Fibroblast of peridontal ligament (primary cell): Measurements from ENCODE around the gene CHAT.

ENCODE experiments used
- DNase-seq: peaks from one replicate; pipeline ENCODE4 v3.0.0-alpha.2; 2010; ENCODE audit errors: extremely low read depth

Gene CHAT

DNA sequence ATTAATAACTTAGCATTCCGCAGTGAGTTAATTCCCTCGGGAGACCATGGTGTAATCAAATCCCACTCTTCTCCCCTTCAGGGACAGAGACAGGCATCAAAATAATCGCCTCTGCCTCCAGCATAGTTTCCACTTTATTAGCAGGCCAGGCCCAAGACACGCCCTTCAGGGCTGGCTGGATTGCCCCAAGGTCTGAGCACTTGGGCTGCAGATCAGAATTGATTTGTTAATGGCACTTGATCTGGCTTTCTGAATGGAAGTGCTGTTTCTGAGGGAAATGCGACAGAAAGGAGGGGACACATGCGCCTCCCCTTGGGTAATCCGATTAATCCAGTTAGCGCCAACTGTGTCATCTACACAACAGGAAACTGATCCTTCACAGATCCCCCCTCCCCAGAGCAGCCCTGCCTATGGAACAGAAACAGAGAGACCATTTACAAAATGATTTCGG lies 15.6 kb downstream of the CHAT start:
- DNase-seq, result no peak

DNA sequence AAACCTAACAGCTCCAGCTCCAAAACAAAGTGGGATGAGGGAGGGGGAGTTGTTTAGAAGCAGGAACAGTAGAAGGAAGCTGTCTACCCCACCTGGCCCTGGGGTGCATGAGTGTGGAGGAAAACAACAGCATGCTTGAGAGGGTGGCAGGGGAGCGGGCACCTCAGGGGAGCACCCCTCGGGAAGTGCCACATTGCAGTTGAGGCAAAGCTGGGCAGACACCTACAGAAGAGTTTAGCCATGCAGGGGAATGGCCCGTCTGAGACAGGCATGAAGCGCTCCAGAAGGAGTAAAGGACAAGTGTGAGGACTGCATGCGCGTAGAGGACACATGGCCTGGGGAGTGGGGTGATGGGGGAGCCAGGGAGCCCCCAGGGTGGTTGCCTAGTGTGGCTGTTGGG lies 18.1 kb downstream of the CHAT start:
- no peak for DNase-seq

DNA sequence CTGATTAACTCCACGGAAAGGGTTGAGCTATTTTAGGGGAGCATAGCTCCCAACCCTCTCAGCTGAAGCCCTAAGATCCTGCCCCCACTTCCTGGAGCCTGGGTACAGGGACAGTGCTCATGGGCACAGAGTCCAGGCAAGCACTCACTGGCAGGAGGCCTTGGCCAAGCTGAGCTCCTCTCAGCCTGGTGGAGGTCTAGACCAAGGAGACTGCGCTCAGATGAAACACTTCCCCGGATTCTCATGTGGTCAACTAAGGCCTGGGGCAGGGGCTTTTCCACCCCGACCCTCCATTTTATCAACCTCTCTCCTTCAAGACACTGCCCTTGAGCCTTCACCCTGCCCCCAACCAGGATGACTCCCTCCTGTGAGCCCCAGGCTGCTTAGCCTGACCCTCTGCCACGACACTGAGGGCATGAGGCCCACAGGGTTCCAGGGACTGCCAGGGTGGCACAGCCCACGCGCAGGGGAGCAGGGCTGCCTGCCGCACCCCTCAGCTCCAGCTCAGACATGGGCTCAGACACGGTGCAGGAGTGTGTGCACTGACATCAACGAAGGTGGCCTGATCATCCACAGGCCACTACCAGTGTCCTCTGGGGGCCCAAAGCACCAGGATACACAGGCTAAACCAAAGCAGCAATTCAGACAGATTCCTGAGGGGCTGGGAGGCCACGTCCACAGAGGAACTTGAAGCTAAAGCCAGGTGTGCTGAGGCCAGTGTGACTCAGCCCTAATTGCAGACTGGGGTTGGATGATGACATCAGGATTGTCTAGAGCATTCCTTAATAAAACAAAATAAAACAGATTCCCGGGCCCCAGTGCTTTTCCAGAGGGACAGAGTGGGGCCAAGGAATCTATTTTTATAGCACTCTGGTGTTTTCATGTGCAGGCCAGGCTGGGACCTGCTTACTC lies 18.8 kb downstream of the CHAT start:
- no peak for DNase-seq

DNA sequence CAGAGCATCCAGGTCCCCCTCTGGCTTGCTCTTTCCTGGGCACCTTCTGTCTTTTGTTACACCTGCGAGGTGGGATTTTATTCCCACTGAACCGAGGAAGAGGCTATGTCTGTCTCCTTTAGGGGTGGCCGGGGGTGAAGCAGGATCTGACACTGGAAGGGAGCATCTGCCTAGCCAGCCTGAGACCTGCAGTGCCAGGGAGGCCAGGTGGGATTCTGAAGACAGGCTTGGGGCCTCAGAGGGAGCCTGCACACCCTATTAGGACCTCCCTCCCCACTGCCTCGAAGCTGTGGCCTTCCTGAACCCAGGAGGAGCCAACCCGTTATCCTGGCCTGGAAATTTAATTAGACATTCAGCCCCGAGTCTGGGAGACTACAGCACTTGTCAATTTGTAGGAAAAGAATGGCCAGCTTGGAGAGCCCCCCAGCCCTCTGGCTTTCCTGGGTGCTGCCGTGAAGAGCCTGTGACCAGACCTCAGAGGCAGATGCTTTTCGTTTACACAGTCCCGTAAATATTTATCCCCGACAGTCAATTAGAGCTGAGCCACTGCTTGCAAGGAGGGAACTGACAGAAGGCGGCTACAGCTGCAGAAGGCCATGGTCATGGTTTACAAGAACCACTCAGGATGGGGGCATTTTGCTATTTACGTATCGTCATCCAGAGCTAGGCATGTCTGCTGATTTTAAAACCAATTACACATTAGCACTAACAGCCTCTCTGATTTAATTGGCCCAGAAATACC lies 19.7 kb downstream of the CHAT start:
- no peak for DNase-seq

- DNase-seq, result no peak
These were observed 20.3 kb downstream of the CHAT start for GRCh38 chr10:49634069-49634660.

DNA sequence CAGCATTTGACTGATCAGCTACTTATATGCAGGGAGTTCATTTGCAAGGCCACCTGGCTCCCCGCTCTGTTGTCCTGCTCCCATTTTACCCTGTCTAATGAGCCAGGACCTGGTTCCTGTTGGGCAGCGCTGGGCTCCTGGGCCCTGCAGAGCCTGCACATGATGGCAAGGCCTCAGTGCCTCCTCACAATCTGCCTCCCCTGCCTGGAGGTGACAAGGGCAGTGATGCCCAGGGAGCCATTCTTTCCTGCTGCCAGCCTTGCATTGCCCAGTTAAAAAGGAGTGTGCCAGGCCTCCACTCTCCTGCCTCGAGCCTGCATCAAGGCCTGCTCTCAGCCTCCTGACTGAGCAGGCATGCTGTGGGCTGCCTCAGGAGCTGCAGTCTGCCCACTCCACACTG lies 28.5 kb downstream of the CHAT start:
- no peak for DNase-seq

DNA sequence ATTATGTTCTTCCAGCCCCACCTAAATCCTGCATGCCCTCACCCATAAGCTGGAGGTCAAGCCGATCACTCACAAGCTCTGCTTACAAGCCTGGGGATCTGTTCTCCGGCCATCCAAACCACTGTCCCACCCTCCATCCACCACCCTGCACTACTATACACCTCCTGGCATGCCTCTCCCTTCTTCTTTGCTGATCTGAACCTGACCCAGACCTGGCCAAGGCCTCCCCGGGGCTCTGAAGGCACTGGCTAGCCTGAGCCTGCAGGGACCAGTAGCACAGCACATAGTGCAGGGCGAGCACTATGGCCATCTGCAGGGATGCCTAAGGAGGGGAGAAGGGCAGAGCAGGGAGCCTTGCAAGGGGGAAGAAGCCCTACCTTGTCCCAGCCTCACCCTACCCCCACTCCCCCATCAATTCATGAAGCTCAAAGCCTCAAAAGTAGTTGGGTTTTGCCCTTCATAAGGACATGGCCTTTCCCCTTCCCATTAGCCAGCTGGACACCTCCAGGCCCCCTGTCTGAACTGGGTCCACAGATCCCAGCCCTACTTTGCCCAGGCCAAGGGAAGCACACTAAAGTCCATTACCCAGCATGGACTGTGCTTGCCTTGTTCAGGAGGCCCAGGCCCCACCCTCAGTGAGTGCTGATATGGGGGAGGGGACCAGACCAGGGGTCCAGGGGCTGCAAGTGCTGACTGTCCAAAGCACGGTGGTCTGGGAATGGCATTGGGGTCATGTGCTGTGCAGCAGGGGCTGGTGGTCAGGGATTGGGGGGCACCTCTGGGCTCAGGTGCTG lies 29.6 kb downstream of the CHAT start:
- no peak for DNase-seq

GRCh38 chr10:49644035-49644646 lies 30.3 kb downstream of the CHAT start:
- no peak for DNase-seq

GRCh38 chr10:49645417-49645816 lies 31.6 kb downstream of the CHAT start:
- DNase-seq, result no peak

DNA sequence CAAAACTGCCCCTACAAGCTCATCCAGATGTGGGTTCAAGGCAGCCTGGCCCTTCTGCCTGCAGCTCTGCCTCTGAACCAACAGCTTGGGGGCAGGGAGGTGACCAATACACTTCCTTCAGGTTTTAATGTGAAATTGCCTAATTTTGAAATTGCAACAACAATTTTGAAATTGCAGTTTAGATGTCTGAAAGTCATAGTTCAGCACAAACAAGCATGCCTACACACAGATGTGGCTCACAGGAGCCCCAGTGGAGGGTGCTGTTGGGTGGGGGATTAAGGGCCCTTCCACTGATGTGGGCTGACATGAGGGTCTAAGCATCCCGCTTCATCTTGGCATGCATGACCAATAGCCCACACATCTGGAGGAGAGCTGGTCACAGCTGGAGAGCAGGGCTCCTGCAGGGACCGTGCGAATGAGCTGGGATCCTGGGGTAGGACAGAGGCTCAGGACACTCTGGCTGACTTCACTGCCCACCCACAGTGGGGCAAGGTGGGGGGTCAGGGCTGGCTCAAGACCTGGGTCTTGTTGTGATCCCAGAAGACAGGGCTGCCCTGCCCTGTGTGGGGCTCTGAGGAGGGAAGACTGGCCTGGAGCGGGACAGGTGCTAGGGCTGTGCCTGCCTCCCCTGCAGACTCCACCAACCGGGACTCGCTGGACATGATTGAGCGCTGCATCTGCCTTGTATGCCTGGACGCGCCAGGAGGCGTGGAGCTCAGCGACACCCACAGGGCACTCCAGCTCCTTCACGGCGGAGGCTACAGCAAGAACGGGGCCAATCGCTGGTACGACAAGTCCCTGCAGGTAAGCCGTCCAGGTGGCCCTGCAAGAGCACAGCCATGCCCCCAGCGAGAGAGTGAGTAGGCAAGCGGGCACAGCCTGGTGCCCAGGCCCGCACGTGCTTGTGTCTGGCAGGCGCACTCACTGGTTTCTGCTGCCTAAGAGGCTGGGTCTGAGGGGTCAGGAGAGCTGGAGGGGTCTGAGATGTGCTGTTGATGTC lies 32.3 kb downstream of the CHAT start:
- DNase-seq, result no peak

- DNase-seq, result no peak
These were observed 33.7 kb downstream of the CHAT start for GRCh38 chr10:49647554-49647953.

- DNase-seq, result no peak
These were observed 34.4 kb downstream of the CHAT start for GRCh38 chr10:49647985-49648795.

DNA sequence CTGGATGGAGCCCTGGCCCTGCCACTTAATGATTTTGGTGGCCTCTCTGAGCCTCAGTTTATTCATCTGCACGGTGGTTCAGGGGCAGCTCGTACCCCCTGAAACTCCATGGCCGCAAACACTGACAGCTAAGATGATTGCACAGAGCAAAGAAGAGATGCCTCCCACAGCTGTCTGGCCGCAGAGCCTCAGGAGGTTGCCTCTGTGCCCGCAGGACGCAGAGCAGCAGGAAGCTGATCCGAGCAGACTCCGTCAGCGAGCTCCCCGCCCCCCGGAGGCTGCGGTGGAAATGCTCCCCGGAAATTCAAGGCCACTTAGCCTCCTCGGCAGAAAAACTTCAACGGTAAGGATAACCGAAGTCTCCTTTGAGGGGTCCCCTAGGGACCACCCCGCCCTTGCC lies 35.5 kb downstream of the CHAT start:
- DNase-seq, result peak; percentile 2

GRCh38 chr10:49649936-49650723 lies 36.3 kb downstream of the CHAT start:
- no peak for DNase-seq

- DNase-seq, result no peak
These were observed 36.8 kb downstream of the CHAT start for GRCh38 chr10:49650724-49651034.

DNA sequence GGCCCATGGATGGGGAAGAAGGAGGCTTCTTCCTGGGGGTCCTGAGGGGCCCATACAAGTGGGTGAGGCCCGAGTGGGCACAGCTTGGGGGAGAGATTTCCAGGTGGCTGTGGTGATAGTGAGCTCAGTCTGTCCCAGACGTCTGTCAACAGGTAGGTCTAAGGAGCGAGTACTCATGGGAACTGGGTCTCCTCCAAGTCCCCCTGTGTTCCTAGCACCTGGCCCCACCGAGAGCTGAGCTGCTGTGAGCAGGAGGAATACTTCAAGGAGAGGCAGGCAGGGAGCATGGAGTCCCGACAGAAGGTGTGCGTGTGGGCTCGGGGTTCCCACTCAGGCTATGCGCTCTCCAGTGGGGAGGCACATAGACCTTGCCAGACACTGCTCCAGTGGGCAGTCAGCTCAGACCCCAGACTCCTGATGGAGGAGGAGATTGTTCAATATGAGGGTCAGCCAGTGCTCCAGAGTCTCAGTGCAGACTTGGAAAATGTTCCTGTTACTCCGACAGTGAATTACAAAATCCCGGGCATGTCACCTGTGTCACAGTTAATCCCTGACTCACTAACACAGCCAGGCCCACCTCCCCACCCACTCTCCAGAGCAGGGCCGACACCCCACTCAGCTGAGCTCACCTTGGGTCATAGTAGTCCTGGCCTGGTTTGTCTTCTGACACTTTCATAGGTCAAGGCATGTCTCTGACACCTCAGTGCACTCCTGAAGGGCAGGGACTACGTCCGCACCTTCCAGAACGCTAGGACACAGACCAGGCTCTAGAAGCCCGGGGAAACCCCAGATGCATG lies 37.4 kb downstream of the CHAT start:
- DNase-seq, result no peak

- DNase-seq, result no peak
These were observed 38.1 kb downstream of the CHAT start for GRCh38 chr10:49651917-49652316.
